ENCODE measurements around the gene KIAA1328.
A peak's percentile ranks its signal among the peaks of the same experiment; 100 is the strongest.

Gene KIAA1328

DNA sequence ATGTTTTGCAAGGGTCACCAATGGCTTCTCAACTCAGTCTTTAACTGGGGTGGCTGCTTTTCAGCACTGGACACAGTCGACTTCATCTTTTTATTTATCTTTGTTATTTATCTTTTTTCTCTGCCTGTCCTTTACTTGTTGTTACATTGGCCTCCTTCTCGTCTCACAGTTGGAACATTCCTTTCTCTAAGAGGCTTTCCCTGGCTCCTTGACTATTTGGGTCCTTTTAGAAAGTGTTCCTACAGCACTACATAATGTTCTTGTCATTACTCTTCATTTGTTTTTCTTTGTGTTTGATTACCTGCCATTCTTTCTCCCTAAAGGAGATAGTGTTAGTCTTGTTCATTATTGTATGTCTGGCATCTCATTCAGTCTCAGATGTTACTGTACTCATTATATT lies 122.0 kb downstream of the KIAA1328 start:
- DNase-seq (ENCODE audit: low spot score) = no peak

DNA sequence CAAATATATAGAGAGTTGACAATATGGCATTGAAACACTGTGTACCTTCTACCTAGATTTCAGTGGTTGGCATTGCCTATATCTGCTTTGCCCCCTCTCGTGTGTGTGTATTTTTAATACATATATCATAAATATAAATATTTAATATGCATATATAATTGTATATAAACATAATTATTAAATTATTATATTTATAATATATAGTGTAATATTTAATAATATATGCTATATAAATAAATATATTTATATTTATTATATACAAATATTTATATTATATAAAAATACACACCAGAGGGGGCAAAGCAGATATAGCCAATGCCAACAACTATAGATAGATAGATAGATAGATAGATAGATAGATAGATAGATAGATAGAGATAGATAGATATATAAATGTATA lies 124.1 kb downstream of the KIAA1328 start:
- no peak for DNase-seq (ENCODE audit: low spot score)

DNA sequence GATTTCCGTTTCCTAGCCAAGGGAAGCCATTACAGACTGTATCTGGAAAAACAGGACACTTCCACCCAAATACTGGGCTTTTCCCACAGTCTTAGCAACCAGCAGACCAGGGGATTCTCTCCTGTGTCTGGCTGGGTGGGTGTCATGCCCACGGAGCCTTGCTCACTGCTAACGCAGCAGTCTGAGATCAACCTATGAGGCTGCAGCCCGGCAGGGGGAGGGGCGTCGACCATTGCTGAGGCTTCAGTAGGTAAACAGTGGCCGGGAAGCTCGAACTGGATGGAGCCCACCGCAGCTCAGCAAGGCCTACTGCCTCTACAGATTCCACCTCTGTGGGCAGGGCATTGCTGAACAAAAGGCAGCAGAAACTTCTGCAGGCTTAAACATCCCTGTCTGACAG lies 131.1 kb downstream of the KIAA1328 start:
- no peak for DNase-seq (ENCODE audit: low spot score)

DNA sequence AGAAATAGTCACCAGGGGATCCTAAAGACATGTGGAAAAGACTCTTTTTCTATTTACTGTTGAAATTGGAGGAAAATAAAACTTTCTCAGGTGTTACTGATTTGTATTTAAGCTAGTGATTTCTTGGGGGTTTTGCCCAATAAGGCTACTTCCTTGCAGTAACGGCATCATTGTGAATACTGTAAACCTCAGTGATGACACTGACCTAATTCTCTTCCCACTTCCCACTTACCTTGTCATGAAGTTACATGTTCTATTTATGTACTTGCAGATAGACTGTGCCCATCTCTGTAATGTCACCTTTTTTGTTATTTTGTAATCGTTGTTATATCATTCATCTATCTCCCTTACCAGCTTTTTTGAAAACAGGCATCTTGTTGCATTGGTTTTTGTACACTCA lies 134.5 kb downstream of the KIAA1328 start:
- no peak for DNase-seq (ENCODE audit: low spot score)

DNA sequence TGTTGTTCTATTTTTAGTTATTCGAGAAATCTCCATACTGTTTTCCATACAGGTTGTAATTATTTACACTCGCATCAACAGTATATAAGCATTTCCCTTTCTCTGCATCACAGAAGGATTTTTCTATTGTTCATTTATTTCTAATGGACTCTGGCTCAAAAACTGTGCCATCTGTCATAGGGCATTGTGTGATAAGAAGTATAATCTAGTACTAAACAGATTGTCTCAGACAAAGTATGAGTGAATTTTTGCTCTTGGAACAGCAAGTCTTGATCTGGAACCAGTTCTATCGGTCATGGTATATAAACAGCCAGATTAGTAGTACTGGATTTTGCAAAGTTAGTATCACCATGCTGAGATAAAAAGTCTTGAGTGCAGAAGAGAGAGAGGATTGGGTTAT lies 145.8 kb downstream of the KIAA1328 start:
- DNase-seq (ENCODE audit: low spot score) = peak; percentile 55

DNA sequence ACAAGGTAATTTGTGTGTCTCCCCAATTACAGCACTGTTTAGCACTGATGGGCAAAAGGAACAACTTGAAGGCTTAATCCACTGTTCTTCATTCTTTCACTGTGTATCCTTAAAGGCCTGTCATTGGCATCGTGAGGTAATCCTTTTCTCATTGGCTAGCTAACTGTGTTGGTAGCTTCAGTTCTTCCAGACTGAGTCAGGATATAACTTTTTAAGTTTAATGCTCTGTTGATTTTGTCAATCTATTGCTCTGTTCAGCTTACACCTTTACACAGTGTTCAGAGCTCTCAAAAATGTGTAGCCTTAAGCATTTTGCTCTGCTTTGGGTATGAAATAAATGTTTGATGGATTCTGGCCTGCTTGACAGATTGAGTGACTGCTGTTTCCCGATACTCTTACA lies 148.2 kb downstream of the KIAA1328 start:
- no peak for DNase-seq (ENCODE audit: low spot score)

DNA sequence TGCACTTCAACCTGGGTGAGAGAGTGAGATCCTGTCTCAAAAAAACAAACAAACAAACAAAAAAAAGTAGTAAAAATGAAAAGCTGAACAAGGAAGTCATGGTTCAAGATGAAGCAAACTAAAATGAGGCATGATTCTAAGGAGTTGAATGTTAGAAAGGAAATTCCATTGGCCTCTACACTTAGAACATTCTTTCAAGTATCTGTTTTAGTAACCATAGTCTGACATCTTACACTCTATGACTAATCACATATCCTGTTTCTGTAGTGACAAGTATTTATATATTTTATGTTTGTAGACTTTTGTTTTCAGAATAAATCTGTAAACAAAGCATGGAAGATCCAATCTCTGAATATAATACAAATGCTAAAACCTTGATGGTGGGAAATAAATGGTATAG lies 164.1 kb downstream of the KIAA1328 start:
- DNase-seq (ENCODE audit: low spot score) = no peak

DNA sequence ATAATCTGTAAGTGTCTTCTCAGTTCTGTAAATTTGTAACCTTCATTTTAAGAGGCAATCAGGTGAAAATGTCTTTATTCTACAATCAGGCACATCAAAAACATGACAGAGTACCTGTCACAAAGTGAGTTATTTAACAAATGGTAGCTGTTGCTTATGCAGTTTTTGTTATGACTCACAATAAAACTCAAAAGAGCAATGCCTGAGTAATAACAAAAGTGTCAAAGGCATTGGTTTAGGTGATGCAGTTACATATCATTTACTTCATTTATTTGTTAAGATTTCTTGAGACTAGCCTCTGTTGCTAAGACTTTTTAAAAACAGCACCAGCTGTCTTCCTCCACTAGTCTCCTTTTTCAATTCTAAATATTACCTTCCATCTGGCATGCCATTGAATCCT lies 177.8 kb downstream of the KIAA1328 start:
- DNase-seq (ENCODE audit: low spot score) = no peak

DNA sequence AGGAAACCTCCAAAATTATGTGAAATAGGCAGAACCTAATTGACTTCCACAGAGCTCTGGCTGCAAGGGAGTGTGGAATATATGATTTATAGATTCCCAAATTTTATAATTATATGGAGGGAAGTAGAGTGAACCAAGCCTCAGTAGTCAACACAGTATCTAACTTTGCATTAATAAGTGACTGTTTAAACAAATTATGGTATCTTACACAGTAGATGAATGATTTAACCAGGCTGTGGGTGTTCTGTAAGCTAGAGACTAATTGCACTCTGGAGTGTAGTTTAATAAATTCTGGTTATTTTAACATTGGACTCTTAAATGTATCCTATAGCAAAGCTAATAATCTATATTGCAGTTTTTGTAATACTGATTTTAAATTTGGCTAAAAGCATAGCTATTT lies 183.5 kb downstream of the KIAA1328 start:
- DNase-seq (ENCODE audit: low spot score) = no peak

DNA sequence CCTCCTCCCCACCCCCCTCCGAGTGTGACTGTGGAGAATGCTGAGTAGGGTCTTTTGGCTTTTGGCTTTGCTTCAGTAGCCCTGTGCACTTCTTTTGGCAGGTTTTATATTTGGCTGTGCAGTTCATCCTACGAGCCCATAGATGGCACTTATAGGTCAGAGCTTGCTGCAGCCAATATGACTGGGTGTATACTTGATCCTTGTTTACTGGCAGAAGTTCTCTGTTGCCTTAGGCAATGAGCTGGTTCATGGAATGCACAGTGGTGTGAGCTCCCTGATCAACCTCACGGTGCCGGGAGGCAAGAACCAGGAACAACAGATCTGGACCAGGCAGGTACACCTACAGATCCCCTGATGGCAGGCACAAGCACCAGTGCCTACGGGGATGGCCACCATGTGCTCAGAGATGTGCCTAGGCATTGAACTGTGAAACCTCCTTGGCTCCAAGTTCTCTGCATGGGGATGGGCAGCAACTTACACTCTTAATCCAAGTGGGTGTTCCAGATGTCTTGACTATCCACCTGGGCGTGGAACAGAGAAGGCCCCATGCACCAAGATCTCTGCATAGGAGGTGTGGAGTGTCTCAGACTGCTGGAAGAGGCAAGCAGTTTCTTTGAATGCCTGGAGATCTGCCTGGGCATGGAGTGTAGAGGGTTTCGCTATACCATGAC lies 190.4 kb downstream of the KIAA1328 start:
- peak; percentile 11 for DNase-seq (ENCODE audit: low spot score)

DNA sequence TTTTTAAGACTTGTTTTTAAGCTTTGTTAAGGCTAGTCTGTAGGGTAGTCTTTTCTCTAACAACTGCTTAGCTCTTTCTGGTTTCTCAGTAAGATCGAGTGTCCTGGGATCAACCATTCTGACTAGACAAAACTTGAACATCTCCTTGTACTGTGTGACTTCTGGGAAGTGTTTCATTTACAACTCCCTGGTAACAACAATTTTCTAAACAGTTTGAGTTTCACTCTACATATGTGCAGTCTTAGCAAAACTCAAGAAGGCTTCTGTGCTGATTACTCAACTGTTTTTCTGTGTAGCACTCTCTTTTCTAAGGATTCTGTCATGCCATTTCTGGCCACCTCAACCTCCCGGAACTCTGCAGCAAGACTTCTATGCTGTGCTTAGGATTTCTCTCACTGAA lies 204.5 kb downstream of the KIAA1328 start:
- no peak for DNase-seq (ENCODE audit: low spot score)

DNA sequence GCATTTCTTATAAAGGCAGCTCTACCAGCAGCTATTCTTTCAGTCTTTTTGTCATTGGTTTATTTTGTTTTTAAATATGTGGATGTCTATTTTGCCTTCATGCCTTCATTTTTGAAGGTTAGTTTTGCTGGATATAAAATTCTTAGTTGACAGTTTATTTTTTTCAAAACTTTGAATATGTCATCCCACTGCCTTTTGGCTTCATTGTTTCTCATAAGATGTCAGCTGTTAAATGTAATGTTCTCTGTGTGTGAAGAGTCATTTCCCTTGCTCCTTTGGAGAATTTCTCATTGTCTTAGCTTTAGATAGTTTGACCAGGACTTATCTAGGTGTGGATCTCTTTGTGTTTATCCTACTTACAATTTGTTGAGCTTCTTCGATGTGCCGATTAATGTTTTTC lies 213.5 kb downstream of the KIAA1328 start:
- DNase-seq (ENCODE audit: low spot score) = no peak

DNA sequence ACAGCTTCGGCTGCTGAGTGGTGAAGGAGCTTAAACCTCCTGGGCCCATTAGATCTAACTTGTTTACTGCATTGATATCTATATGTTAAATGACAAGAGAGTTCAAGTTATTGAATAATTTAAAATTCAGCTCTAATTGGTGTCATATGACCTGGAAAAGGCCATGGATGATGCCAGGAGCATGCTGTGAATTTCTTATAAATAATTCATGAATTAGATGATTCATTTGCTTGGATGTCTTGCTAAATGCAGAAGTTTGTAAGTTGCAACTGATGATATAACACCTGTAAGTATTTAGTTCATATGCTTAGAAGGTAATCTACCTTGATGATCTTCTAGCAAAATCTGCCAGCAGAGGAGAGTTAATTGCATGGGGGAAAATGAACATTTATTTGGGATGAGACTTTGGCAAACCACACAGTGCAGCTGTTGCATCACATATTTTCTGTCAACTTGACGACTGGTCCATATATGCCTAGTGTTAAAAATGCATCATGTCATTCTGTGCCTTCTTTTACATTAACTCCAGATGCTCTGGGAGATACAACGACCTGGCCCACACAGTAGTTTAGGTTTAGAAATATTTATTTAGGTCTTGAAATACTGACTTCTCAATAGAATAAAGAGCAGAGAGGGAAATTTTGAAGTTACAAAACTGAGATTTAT lies 226.3 kb downstream of the KIAA1328 start:
- no peak for DNase-seq (ENCODE audit: low spot score)

DNA sequence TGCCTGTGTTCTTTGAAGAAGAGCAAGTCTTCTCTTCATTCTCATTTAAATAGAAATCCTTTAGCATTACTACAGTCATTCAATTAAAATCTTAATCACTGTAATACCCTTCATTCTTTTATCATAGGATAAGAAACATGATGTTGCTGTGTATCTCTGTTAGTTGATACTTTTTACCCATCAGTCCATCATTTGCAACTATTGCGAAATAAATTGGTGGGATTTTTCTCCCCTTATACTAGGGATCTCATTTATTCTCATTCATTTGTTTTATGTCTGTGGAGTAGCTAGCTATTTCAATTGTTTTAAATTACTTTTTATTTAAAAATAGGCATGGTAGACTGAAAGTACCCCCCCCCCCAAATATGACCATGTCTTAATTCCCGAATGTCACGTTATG lies 235.3 kb downstream of the KIAA1328 start:
- DNase-seq (ENCODE audit: low spot score) = no peak

DNA sequence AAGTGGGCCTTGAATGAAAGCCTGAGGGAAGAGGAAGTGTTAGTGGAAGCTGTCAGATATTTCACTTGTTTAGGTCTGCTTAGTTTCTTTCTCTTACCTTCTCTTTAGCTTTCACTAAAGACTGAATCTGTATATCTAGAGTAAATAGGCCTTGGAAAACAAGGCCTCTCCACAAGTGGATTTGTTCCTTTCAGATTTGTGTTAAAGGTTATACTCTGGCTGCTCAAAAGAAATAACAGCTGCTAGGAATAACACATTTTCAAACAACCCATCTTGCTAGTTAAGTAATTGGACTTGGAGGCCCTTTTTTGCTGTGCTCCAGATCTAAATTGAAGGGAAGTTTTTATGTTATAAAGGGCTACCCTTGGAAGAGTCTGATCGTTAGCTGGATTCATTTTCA lies 236.3 kb downstream of the KIAA1328 start:
- no peak for DNase-seq (ENCODE audit: low spot score)

DNA sequence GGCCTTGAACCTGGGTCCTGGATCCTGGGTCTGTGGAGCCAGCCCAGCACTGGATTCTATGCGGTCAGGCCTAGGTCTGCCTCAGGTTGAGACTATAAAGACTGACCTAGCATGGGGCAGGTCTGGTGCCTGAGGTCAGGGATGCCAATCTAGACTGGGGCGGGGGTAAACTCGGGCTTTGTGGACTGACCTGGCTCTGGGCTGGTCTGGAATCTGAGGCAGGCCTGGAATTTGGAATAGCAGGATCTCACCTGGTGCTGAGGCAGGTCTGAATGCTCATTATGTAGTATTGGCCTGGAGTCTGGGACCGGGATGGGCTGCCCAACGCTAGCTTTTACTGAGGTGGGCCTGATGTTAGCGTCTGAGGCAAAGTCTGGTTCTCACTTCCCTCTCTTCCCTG lies 256.0 kb downstream of the KIAA1328 start:
- DNase-seq (ENCODE audit: low spot score) = no peak

DNA sequence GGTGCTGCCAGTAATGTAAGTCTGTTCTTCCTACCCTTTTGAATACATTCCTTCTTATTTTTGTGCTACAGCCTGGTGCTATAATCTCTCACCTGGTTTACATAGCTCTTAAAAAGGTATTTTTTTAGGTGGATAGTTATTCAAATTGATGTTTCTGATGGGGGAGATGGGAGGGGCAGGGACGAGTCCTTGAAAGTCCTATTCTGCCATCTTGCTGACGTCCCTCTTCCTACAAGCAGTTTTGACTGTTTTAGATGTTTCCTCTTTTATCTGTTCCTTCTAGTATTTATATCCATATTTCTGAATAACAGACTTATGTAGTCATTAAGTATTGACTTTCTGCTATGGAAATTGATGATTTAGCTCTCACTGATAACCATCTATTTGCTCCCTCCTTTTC lies 256.4 kb downstream of the KIAA1328 start:
- no peak for DNase-seq (ENCODE audit: low spot score)

DNA sequence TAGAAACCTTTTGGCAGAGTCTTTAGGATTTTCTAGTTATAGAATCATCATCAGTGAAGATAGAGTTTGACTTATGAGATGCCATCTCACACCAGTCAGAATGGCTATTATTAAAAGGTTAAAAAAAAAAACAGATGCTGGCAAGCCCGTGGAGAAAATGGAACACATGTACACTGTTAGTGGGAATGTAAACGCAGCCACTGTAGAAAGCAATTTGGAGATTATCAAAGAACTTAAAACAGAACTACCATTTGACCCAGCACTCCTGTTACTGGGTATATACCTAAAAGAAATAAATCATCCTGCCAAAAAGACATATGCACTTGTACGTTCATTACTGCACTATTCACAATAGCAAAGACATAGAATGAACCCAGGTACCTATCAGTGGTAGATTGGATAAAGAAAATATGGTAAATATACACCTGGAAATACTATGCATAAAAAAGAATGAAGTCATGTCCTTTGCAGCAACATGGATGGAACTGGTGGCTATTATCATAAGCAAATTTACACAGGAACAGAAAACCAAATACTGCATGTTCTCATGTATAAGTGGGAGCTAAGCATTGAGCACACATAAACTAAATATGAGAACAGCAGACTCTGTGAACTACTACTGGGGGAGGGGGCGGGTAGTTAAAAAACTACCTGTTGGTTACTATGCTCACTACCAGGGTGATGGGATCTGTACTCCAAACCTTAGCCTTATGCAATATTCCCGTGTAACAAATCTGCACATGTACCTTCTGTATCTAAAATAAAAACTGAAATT lies 279.0 kb downstream of the KIAA1328 start:
- no peak for DNase-seq (ENCODE audit: low spot score)

DNA sequence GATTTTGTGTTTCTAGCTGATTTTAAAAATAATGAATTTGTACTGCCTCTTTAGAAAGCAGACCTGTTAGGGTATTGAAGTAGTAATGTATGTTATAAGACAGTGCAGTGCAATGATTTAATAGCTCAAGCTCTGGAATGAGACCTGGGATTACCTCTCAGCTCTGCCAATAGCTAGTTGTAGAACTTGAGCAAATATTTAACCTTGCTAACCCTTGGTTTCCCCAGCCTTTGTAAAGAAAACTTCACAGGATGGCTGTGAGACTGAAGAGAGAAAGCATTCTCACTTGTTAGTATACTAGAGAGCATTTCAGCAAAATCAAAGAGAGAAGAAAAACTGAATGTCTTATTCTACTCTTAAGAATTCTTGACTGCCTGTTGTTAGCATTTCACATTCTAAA lies 293.9 kb downstream of the KIAA1328 start:
- DNase-seq (ENCODE audit: low spot score) = no peak

DNA sequence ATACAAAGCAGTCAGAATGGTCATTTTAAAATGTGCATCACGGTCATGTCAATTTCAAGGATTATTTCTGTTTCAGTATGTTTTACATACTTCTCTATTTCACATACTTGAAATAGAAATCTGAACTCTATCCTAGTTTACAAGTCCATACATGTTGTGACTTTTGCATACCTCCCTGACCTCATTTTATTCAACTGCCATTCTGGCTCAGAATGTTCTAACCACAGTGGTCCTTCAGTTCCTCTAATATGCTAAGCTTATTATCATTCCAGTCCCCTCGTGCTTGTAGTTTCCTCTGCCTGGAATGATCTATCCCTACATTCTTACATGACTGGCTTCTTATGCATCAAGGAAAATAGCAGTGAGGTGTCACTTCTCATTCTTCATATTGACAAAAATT lies 295.6 kb downstream of the KIAA1328 start:
- no peak for DNase-seq (ENCODE audit: low spot score)

DNA sequence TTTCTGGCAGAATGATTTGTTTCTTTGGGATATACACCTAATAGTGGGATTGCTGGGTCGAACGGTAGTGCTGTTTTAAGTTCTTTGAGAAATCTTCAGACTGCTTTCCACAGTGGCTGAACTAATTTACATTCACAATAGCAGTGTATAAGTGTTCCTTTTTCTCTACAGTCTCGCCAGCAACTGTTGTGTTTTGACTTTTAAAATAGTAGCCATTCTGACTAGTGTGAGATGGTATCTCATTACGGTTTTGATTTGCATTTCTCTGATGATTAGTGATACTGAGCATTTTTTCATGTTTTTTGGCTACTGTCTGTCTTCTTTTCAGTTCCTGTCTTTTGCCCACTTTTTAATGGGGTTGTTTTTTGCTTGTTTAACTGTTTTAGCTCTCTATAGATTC lies 306.2 kb downstream of the KIAA1328 start:
- no peak for DNase-seq (ENCODE audit: low spot score)

DNA sequence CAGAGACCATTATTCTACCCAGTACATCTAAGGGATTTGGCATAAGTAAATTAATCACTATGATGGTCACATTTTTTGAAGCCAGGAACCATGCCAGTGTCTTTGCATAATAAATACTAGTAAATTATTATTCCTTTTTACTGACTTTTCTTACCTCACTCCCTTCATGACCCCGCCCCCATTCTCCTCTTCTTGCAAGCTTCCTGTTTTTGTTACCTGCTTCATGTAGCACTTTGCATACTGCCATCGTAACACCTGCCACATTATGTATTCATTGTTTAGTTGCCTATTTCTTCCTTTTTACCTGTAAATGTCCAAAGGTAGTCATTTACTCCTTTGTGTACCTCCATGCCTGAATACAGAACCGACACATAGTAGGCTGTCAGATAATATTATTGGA lies 309.5 kb downstream of the KIAA1328 start:
- DNase-seq (ENCODE audit: low spot score) = no peak

DNA sequence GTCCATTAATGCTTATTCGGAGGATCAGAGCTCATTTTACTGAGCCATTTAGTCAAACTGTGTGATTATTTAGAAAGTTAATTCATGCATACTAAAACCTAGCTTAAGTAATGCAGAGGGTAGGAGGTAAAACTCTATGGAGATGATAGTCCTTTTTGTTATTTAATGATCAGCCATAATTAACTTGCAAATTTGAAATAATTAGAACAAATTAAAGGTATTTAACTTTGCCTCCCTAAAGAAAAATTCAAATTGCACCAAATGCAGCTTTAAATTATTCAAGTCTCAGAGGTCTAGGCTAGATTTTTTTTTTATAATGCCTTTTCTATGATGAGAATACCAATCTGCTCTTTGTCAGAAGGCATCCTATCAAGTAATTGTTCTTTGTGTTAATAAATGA lies 310.9 kb downstream of the KIAA1328 start:
- DNase-seq (ENCODE audit: low spot score) = no peak

Data from cerebellar cortex (tissue), 1 donor.